Neural cell (in vitro differentiated cells): Measurements from ENCODE around the gene LYPD6B. TPM values are rescaled to one million over a fixed set of nuclear protein-coding genes. Genes with fewer than 3 reads are reported as not detected.

Experiments
- H2AFZ ChIP-seq: fragments of 200-600, 300-800 bp; sonication (generic), shearing (Covaris generic); 2 replicates; pipeline ENCODE4 v1.6.0; 2014; ENCODE audit warnings: low read depth, mild to moderate bottlenecking, antibody characterized with exemption, low read length, moderate library complexity
- H3F3A ChIP-seq: fragments of 200-600 bp; shearing (Covaris generic); 2 replicates; pipeline ENCODE4 v1.6.1; 2016; ENCODE audit warnings: mild to moderate bottlenecking, moderate library complexity, mixed read lengths, antibody characterized with exemption, low read length; ENCODE audit not compliant: insufficient read depth, poor library complexity, severe bottlenecking
- H3K27ac ChIP-seq: fragments of 200-600, 300-800 bp; sonication (generic), shearing (Covaris generic); 2 replicates; pipeline ENCODE4 v1.5.1; 2014; ENCODE audit warnings: mild to moderate bottlenecking, low read length, moderate library complexity
- H3K27me3 ChIP-seq: fragments of 300-800, 200-600 bp; sonication (generic), shearing (Covaris generic); 2 replicates; pipeline ENCODE4 v1.6.0; 2014; ENCODE audit warnings: mild to moderate bottlenecking, low read depth, low read length, moderate library complexity; ENCODE audit not compliant: insufficient read depth
- H3K36me3 ChIP-seq: fragments of 300-800, 200-600 bp; sonication (generic), shearing (Covaris generic); 2 replicates; pipeline ENCODE4 v1.5.1; 2014; ENCODE audit warnings: mild to moderate bottlenecking, antibody characterized with exemption, low read length, moderate library complexity; ENCODE audit not compliant: insufficient read depth
- H3K4me2 ChIP-seq: fragments of 300-800, 200-600 bp; sonication (generic), shearing (Covaris generic); 2 replicates; pipeline ENCODE4 v1.6.0; 2014; ENCODE audit warnings: mild to moderate bottlenecking, low read length
- H3K4me3 ChIP-seq: fragments of 300-800, 200-600 bp; sonication (generic), shearing (Covaris generic); 2 replicates; pipeline ENCODE4 v1.5.1; 2014; ENCODE audit warnings: mild to moderate bottlenecking, low read length, moderate library complexity
- H3K79me2 ChIP-seq: fragments of 200-600 bp; shearing (Covaris generic); replicated peaks from 2 replicates; pipeline ENCODE4 v1.6.0; 2014; ENCODE audit warnings: mild to moderate bottlenecking, low read length, moderate library complexity; ENCODE audit not compliant: insufficient read depth
- H3K9ac ChIP-seq: fragments of 300-800, 200-600 bp; sonication (generic), shearing (Covaris generic); 2 replicates; pipeline ENCODE4 v1.6.1; 2016; ENCODE audit warnings: mild to moderate bottlenecking, low read length, mixed read lengths
- H3K9me2 ChIP-seq: fragments of 200-600 bp; shearing (Covaris generic); 2 replicates; pipeline ENCODE4 v1.6.1; 2016; ENCODE audit warnings: mild to moderate bottlenecking, low read length, mixed read lengths; ENCODE audit not compliant: insufficient read depth
- H3K9me3 ChIP-seq: fragments of 200-600, 300-800 bp; sonication (generic), shearing (Covaris generic); 2 replicates; pipeline ENCODE4 v1.6.1; 2016; ENCODE audit warnings: mild to moderate bottlenecking, mixed run types, low read length, moderate library complexity, mixed read lengths
- H4K20me1 ChIP-seq: fragments of 200-600 bp; shearing (Covaris generic); 2 replicates; pipeline ENCODE4 v1.6.1; 2016; ENCODE audit warnings: mild to moderate bottlenecking, mixed run types; ENCODE audit not compliant: insufficient read depth
- EP300 ChIP-seq: fragments of 450-650 bp; conservative IDR thresholded peaks from 2 replicates; pipeline ENCODE4 v1.6.1; 2014; ENCODE audit warnings: antibody characterized with exemption, mild to moderate bottlenecking, moderate library complexity; ENCODE audit not compliant: poor library complexity, severe bottlenecking
- EZH2 ChIP-seq: fragments of 200-600, 300-800 bp; shearing (Covaris generic), sonication (generic); IDR thresholded peaks from 2 replicates; pipeline ENCODE4 v1.6.1; 2014; ENCODE audit warnings: antibody characterized with exemption, low read length, borderline replicate concordance, mild to moderate bottlenecking; ENCODE audit not compliant: insufficient read depth, poor library complexity, severe bottlenecking
- MXI1 ChIP-seq: fragments of 450-650 bp; conservative IDR thresholded peaks from 2 replicates; pipeline ENCODE4 v1.6.1; 2014; ENCODE audit warnings: antibody characterized with exemption, mild to moderate bottlenecking; ENCODE audit not compliant: poor library complexity, severe bottlenecking
- POLR2AphosphoS5 ChIP-seq: IDR thresholded peaks from 2 replicates; pipeline ENCODE4 v1.6.1; 2012
- RAD21 ChIP-seq: fragments of 450-650 bp; conservative IDR thresholded peaks from 2 replicates; pipeline ENCODE4 v1.6.1; 2014; ENCODE audit warnings: antibody characterized with exemption, mild to moderate bottlenecking, moderate library complexity
- SMC3 ChIP-seq: fragments of 450-650 bp; conservative IDR thresholded peaks from 2 replicates; pipeline ENCODE4 v1.6.1; 2014; ENCODE audit warnings: antibody characterized with exemption, mild to moderate bottlenecking, moderate library complexity; ENCODE audit not compliant: poor library complexity
- TAF1 ChIP-seq: IDR thresholded peaks from 2 replicates; pipeline ENCODE4 v1.6.1; 2012; ENCODE audit warnings: low read depth
- polyA plus RNA-seq: library from polyadenylated mRNA; depleted of rRNA; stranded (reverse); fragments of >200 nt; gene quantifications from 2 replicates; pipeline ENCODE4 v1.2.3, GENCODE V29; 2014
- TF ChIP-seq, protein P1 (sequence below): IDR thresholded peaks from 2 replicates; pipeline ENCODE4 v1.6.1; 2012; ENCODE audit warnings: borderline replicate concordance
- TF ChIP-seq, protein P2 (sequence below): fragments of 450-650 bp; IDR thresholded peaks from 2 replicates; pipeline ENCODE4 v1.5.1; 2014; ENCODE audit warnings: antibody characterized with exemption, mild to moderate bottlenecking, moderate library complexity; ENCODE audit not compliant: poor library complexity, severe bottlenecking

Gene LYPD6B
- polyA plus RNA-seq, 1 donor from 2014 or later, result 0.68 TPM

DNA sequence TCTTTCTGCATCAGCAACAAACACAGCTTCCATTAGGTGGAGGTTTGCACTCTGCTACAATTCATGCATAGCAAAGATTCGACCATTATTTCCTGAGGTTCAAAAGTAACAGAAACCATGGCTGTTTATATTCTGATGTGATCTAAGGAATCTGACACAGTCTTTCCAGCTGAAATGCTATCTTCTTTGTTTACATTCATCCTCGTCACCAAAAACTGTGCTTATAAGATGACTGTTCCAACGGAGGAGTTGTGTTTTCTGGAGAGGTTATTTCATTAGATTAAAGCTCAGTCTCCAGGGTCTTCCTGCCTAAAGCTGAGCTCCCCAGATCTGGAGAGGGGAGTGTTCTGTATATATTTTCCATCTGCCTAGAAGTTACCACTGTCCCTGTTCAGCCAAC lies 45.1 kb upstream of the LYPD6B start:
- TF ChIP-seq, protein P1, sequence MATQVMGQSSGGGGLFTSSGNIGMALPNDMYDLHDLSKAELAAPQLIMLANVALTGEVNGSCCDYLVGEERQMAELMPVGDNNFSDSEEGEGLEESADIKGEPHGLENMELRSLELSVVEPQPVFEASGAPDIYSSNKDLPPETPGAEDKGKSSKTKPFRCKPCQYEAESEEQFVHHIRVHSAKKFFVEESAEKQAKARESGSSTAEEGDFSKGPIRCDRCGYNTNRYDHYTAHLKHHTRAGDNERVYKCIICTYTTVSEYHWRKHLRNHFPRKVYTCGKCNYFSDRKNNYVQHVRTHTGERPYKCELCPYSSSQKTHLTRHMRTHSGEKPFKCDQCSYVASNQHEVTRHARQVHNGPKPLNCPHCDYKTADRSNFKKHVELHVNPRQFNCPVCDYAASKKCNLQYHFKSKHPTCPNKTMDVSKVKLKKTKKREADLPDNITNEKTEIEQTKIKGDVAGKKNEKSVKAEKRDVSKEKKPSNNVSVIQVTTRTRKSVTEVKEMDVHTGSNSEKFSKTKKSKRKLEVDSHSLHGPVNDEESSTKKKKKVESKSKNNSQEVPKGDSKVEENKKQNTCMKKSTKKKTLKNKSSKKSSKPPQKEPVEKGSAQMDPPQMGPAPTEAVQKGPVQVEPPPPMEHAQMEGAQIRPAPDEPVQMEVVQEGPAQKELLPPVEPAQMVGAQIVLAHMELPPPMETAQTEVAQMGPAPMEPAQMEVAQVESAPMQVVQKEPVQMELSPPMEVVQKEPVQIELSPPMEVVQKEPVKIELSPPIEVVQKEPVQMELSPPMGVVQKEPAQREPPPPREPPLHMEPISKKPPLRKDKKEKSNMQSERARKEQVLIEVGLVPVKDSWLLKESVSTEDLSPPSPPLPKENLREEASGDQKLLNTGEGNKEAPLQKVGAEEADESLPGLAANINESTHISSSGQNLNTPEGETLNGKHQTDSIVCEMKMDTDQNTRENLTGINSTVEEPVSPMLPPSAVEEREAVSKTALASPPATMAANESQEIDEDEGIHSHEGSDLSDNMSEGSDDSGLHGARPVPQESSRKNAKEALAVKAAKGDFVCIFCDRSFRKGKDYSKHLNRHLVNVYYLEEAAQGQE, result no peak
- TF ChIP-seq SMC3, result no peak
- TF ChIP-seq POLR2AphosphoS5, result no peak
- TF ChIP-seq, protein P2, sequence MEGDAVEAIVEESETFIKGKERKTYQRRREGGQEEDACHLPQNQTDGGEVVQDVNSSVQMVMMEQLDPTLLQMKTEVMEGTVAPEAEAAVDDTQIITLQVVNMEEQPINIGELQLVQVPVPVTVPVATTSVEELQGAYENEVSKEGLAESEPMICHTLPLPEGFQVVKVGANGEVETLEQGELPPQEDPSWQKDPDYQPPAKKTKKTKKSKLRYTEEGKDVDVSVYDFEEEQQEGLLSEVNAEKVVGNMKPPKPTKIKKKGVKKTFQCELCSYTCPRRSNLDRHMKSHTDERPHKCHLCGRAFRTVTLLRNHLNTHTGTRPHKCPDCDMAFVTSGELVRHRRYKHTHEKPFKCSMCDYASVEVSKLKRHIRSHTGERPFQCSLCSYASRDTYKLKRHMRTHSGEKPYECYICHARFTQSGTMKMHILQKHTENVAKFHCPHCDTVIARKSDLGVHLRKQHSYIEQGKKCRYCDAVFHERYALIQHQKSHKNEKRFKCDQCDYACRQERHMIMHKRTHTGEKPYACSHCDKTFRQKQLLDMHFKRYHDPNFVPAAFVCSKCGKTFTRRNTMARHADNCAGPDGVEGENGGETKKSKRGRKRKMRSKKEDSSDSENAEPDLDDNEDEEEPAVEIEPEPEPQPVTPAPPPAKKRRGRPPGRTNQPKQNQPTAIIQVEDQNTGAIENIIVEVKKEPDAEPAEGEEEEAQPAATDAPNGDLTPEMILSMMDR, result no peak
- no peak for TF ChIP-seq EP300
- TF ChIP-seq EZH2, result no peak
- TF ChIP-seq RAD21, result no peak
- no peak for TF ChIP-seq MXI1
- TF ChIP-seq TAF1, result no peak
- H4K20me1 ChIP-seq, result no peaks in the 10 kb centered on the region
- H3K27me3 ChIP-seq, result no peaks in the 10 kb centered on the region
- no peak overlapping the region for H3K4me2 ChIP-seq
- H3F3A ChIP-seq, result no peaks in the 10 kb centered on the region
- no peaks in the 10 kb centered on the region for H3K9me3 ChIP-seq
- H3K4me3 ChIP-seq, result no peak overlapping the region
- peaks cover 14% of the 10 kb centered on the region for H3K36me3 ChIP-seq
- H3K9me2 ChIP-seq, result no peaks in the 10 kb centered on the region
- no peak overlapping the region for H2AFZ ChIP-seq
- H3K27ac ChIP-seq, result no peak overlapping the region
- H3K79me2 ChIP-seq, result peaks cover 8% of the 10 kb centered on the region
- H3K9ac ChIP-seq, result no peak overlapping the region

DNA sequence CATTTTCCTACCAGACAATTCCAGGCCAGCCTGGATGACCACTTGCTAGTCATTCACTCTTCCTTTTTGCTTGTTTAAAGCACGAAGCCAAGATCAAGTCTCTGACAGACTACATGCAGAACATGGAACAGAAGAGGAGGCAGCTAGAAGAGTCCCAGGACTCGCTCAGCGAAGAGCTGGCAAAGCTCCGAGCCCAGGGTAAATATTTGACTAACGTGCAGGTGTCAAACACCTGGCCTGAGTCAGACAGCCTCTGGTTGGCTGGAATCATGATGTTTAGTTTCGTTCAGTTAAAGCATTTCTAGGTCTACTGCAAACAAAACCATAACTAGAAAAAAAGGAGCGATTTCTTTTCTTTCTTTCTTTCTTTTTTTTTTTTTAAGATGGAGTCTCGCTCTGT lies 44.2 kb upstream of the LYPD6B start:
- no peaks in the 10 kb centered on the region for H3K9me2 ChIP-seq
- H2AFZ ChIP-seq, result no peak overlapping the region
- peaks cover 11% of the 10 kb centered on the region for H3K36me3 ChIP-seq

More for the DNA sequence above, 44.2 kb upstream of the LYPD6B start:
- Histone ChIP-seq H3K79me2 (peaks cover 5% of the 10 kb centered on the region), H3K27ac (no peak overlapping the region), H3K4me3 (no peak overlapping the region), H4K20me1 (no peaks in the 10 kb centered on the region), H3K9ac (no peak overlapping the region), H3K9me3 (no peaks in the 10 kb centered on the region), H3K27me3 (no peaks in the 10 kb centered on the region), H3K4me2 (no peak overlapping the region), H3F3A (no peaks in the 10 kb centered on the region)
- TF ChIP-seq, protein P1, result no peak
- TF ChIP-seq TAF1 (no peak), RAD21 (no peak), EZH2 (no peak), EP300 (no peak), MXI1 (no peak), SMC3 (no peak), POLR2AphosphoS5 (no peak)
- TF ChIP-seq, protein P2, result no peak
